ENCODE results near the gene COPZ1. TPM values are rescaled to one million over a fixed set of nuclear protein-coding genes. Genes with fewer than 3 reads are reported as not detected.

Gene COPZ1, protein sequence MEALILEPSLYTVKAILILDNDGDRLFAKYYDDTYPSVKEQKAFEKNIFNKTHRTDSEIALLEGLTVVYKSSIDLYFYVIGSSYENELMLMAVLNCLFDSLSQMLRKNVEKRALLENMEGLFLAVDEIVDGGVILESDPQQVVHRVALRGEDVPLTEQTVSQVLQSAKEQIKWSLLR
- total RNA-seq (2022; extraction: Qiagen RNA extraction), result 210 to 321 TPM (median 217 TPM) in 5 replicates

DNA sequence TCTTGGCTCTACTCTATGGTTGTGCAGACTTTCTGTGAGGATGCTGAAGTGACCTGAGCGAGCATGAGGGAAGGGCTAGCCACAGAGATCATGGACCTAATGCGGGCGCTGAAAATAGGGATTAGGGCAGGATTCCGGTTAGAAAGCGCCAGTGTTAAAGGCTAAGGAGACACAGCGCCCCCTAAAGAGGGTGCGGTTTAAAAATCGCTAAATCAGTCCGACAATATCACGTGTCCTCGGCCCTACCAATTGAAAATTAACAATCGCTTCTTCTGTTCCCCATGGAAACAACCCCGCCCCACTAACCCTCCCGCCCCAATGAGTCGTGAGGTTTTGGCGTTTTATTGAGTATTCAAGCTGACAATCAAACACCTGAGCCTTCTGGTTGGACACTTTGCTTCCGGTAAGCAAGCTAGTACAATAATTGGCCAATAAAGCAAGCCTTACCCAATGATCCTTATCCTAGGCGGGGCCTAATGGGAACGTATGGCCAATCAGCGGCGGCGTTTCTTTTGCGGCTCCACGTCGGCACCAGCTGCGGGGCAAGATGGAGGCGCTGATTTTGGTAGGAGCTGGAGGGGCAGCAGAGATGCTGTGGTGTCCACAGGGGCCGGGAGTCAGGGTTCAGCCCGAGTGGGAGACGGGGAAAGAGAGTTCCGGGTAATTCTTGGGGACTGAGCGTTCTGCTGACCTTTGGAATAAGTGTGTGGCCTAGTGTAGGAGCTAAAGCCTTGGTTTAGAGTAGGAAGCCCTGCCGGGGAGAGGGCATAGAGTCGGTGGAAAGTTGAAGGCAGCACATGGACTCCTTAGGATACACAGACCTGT, at the start of gene COPZ1:
TSS of gene COPZ1 (plus strand) at position 515 of the 825 bp plus-strand sequence. CDS start at position 548, 33 bp downstream.

DNA sequence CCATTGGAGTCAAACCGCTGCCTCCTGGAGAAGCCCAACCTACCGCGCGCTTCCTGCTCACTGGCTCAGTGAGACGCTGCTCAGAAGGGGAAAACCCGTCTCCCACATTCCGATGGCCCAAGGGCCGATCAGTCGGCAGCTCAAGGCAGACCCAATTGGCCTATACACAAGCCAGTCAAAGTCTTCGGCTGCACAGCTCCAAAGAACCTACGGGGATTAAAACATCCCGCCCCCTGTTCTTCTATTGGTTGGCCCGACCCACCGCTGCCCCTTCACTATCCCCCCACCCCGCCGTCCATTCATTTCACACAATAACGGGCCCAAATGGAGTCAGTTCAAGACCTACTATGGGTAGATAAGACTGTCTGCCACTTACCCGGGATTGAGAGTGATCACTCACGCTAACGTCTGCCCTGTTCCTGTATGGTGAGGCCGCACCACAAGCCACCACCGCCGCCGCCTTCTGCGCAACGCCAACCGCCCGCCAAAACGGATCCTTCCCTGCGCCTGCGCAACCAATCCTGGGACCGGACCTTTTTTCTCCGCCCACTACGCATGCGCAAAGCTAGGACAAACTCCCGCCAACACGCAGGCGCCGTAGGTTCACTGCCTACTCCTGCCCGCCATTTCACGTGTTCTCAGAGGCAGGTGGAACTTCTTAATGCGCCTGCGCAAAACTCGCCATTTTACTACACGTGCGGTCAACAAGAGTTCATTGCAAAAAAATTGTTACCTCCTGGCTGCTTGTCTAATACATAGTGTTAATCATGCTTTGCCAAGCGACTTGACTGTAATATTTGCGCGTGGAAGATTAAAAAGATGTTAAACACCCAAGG, 45.1 kb upstream of the COPZ1 start, which contains the start of gene CBX5:
TSS of gene CBX5 (minus strand) at position 491 of the 836 bp plus-strand sequence. CDS start 22,472 bp downstream, outside the sequence.

DNA sequence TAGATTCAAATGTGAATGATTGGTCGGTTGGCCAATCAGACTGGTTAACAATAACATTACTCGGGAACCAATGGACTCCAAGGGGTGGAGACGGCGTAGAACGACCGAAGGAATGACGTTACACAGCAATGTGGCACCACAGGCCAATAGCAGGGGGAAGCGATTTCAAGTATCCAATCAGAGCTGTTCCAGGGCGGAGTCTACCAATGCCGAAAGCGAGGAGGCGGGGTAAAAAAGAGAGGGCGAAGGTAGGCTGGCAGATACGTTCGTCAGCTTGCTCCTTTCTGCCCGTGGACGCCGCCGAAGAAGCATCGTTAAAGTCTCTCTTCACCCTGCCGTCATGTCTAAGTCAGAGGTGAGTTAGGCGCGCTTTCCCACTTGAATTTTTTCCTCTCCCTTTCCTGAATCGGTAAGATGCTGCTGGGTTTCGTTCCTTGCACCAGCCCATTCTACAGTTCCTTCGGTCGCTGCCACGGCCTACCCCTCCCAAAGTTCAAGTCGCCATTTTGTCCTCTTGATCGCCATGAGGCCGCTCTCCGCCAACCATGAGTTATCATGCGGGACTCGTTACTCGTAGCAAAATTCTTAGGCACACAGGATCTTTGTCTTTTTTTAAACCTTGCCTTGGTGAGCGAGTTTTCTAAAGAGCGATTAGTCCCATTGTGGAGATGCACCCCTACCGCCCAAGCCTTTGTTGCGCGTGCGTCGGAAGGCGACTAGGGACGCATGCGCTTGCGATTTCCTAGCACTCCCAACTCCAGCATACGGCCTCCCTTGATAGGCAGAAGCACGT, 44.3 kb upstream of the COPZ1 start, which contains the start of gene HNRNPA1:
TSS of gene HNRNPA1 (plus strand) at position 259 of the 793 bp plus-strand sequence. CDS start at position 341, 82 bp downstream.

DNA sequence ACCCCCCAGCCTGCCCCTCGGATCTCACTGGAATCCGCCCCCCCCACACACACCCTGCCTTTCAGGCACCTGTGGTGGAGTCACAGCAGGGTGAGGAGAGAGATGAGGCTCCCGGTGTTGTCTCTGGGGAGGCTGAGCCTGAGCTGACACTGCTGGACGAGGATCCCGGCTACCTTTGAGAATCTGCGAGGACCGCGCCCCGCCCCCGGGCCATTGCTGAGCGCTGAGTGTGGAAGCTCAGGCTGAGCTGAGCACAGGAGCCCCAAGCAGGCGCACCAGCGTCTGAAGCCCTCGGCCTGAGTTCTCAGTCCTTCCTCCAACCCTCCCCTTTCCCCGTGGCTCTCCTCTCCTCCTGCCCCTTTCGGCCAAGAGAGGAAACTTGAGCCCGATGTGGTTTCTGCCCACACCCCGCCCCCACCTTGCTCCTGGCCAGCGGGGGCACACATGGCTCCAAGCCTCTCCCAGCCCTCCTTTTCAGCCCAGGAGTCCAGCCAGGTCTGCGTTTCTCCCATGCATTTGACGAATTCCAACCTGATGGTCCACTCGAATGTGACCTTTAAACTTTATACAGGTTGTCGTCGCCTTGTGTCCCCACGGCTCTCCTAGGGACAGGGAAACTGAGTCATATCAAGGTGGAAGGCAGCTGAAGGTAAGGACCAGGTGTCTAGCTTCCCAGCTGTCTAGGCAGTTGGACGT, 24.1 kb upstream of the COPZ1 start, which contains the start of gene NFE2:
TSS of gene NFE2 (minus strand) at position 284 of the 696 bp plus-strand sequence. CDS start 5,767 bp downstream, outside the sequence.

DNA sequence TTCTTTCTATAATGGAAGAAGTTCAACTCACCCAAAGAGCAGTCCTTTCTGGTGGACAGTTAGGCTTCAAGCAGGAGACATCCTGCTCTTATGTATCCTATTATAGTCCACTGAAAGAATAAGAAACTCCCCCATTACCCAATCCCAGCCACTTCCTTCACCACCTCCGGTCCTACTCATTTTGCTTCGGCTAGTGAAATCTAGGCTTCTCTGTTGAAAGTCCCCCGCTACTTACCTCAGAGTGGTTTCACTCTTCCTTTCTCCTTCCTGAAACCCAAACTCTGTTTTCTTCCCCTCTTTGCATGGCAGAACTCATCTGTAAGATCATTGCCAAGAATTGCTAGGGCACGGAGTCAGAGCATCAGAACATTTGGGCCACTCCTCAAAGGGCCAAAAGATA, 39.5 kb downstream of the COPZ1 start, which contains the start of gene GPR84:
TSS of gene GPR84 (minus strand) at position 74 of the 400 bp plus-strand sequence. CDS start 635 bp downstream, outside the sequence.

DNA sequence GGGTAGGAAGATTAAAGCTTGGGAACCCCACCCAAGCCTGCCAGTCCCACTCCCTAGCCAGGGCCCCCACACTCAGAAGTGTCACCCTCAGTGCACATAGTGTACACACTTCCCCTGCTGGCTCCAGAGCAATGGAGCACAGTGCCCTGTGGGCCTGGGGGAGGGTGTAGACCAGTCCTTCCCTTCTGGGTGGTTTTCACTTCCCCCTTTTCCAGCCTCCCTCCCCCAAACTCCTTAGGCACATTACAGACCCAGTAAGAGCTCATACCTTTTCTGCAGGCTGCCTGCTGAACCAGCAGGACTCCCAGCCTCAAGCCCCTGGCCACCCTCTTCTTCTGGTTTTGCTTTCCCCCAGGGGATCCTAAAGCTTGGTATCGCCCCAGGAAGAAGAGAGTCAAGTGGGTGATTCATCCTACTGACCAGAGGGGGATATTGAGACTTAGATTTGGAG, 59.7 kb downstream of the COPZ1 start, which contains the start of gene ZNF385A:
TSS of gene ZNF385A (minus strand) at position 143 of the 451 bp plus-strand sequence. CDS start 219 bp downstream, outside the sequence.

Other genes with a start within 250 kb of the COPZ1 start
- 27.2 to 34.8 TPM (median 32.5 TPM) in 5 replicates for gene SMUG1, start 136.1 kb upstream of the COPZ1 start, total RNA-seq (2022; extraction: Qiagen RNA extraction)
- gene CBX5, start 45.0 kb upstream of the COPZ1 start, total RNA-seq (2022; extraction: Qiagen RNA extraction), result 18.1 to 23.9 TPM (median 21.7 TPM) in 5 replicates
- 1,458 to 2,838 TPM (median 1,525 TPM) in 5 replicates for gene HNRNPA1, start 44.4 kb upstream of the COPZ1 start, total RNA-seq (2022; extraction: Qiagen RNA extraction)
- 0.03 to 0.08 TPM (median 0.07 TPM) in 4 of 5 replicates, not detected in the other for gene NFE2, start 24.1 kb upstream of the COPZ1 start, total RNA-seq (2022; extraction: Qiagen RNA extraction)
- 0.05 to 0.11 TPM (median 0.08 TPM) in 3 of 5 replicates, not detected in the others for gene GPR84, start 39.4 kb downstream of the COPZ1 start, total RNA-seq (2022; extraction: Qiagen RNA extraction)
- gene ZNF385A, start 59.6 kb downstream of the COPZ1 start, total RNA-seq (2022; extraction: Qiagen RNA extraction), result 14.0 to 21.2 TPM (median 19.8 TPM) in 5 replicates
- 232 to 312 TPM (median 289 TPM) in 5 replicates for gene ITGA5, start 94.1 kb downstream of the COPZ1 start, total RNA-seq (2022; extraction: Qiagen RNA extraction)
- not detected in 5 replicates for gene GTSF1, start 148.5 kb downstream of the COPZ1 start, total RNA-seq (2022; extraction: Qiagen RNA extraction)
- 0.06 TPM in 1 of 5 replicates, not detected in the others for gene NCKAP1L, start 172.6 kb downstream of the COPZ1 start, total RNA-seq (2022; extraction: Qiagen RNA extraction)
- gene PDE1B, start 224.5 kb downstream of the COPZ1 start, total RNA-seq (2022; extraction: Qiagen RNA extraction), result 0.02 to 0.03 TPM in 2 of 5 replicates, not detected in the others